Glomerular visceral epithelial cell (primary cell): ENCODE measurements around the gene CTAG2.
"Not testable (repeated sequence)": the region's sequence is repeated elsewhere in the genome, so short reads cannot be mapped to it uniquely, and the experiment has no call there.

Experiments used
- DNase-seq: peaks from one replicate; pipeline ENCODE4 v3.0.0-alpha.2; 2016; ENCODE audit errors: extremely low spot score

CTAG2 gene

DNA sequence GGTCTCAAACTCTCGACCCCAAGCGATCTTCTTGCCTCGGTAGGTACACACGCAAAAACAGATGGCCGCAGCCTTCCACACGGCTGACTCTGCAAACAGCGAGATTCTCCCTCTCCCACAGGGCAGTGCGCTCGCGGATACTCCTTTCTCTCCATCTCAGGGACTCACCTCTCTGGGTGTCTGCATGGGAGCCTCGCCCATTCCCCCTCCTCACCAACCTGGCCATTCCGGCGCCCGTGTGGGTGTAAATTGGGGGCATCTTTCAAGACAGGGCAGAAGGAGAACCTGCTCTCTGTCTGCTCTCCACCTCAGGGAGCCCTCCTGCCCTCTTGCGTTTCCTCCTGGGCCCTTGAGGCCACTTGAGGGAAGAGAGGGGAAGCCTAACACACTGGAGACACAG is 4.4 kb downstream of the CTAG2 start:
- no peak for DNase-seq

DNA sequence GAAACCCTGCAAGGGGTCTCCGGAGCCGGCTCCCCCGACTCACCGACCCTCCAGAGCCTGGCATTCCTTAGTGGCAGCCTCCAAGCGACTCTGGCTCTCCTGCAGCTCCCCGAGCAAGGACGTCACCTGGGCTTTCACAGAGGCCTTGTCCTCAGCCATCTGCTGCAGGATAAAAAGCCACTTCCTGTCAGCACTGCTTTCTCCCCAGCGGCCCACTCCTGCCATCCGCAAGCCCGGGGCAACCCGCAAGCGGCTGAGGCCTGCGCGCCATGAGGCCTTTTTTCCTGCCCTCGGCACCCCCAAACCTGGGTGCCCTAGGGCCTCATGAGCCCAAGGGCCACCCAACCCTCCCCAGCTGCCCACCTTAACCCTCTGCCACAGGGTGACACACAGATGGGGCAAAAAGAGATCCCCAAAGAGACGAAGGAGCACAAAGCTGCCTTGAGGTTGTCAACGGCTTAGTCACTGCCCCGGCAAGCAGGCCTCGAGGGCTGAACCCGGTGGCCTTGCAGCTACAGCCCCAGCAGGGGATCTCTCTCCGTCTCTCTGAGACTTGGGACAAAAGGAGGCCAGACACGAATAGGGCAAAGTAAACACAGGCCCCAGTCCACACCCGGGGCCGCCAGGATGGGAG is 7.5 kb downstream of the CTAG2 start:
- DNase-seq = not testable (repeated sequence)

DNA sequence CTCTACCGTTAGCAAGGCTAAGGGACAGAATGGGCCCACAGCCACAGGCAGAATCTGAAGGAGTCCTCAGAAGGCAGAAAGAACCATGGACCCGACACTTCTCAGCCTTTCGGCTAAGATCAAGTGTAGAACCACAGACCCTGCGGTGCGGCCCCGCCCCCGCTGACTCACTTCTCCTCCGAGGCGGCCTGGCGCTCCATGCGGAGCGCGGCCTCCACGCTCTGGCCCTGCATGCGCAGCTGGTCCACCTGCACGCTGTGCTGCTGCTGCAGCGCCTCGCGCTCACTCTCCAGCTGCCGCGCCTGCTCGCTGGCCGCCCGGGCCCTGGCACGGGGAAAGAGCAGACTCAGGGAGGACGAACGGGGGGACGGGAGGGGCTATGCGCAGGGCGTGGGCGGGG is 9.7 kb downstream of the CTAG2 start:
- DNase-seq = not testable (repeated sequence)

DNA sequence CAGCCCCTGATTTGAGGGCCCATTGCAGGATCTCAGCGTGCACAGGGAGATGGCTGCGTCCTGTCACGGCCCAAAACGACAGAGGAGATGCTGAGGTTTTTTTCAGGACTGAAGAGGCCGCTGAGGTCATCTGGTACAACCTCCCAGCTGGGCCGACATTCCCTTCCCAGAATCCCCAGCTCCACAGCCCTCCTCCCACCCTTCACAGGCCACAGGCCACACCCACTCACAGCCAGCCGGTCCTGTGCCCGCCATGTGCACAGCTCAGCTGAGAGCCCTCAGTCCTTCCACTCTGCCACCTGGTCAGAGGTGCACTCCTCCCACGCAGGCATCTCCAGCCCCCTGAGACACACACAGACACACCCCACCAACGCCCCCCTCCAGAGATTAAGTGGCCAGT is 11.6 kb downstream of the CTAG2 start:
- DNase-seq = not testable (repeated sequence)

DNA sequence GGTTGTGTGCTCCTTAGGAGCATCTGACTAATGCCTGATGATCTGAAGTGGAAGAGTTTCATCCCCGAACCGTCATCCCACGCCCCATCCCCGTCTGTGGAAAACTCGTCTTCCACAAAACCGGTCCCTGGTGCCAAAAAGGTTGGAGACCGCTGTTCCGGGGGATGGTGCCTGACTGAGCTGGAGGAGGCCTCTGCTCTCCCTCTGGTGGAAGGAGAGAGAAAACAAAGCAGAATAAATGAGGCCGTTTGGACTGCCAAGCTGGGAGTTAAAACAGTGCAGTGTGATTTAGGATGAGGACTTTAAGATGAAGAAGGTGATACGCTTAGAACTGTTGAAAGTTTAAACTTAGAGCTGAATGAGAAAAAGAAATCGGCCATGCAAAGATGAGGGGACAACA is 19.7 kb downstream of the CTAG2 start:
- DNase-seq = not testable (repeated sequence)

DNA sequence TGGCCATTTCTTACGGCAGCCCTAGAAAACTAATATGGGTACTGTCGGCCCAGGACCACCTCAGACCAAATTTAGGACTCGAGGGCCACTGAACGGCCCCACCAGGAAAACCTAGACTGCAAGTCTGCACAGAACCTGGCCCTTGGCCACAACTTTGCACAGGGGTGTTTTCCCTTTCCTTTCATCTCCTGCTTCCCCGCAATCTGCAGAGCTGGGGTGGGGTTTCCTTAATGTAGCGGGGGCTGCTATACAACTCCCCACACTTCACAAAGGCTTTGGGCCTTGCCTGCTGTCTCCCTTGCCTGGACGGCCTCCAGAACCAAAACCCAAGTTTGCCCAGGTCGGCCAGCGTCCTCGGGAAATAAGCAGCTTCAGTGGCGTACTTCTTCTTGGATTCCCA is 22.4 kb downstream of the CTAG2 start:
- DNase-seq = not testable (repeated sequence)

DNA sequence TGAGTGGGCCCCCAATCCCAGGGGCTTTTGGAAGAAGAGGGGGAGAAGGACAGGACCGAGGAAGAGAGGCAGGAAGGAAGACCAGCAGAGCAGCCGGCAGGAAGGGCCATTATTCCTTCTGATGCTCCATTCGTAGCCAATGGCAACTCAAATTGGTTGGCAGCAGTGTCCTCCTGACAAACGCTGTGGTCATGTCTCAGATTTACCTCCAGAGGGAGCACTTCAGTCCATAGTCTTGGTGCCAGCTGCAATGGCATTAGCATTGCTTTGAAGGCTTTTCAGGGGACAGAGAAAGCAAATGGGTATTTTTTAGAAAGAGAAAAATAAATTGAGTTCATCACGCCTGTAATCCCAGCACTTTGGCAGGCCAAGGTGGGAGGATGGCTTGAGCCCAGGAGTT is 24.4 kb downstream of the CTAG2 start:
- not testable (repeated sequence) for DNase-seq

DNA sequence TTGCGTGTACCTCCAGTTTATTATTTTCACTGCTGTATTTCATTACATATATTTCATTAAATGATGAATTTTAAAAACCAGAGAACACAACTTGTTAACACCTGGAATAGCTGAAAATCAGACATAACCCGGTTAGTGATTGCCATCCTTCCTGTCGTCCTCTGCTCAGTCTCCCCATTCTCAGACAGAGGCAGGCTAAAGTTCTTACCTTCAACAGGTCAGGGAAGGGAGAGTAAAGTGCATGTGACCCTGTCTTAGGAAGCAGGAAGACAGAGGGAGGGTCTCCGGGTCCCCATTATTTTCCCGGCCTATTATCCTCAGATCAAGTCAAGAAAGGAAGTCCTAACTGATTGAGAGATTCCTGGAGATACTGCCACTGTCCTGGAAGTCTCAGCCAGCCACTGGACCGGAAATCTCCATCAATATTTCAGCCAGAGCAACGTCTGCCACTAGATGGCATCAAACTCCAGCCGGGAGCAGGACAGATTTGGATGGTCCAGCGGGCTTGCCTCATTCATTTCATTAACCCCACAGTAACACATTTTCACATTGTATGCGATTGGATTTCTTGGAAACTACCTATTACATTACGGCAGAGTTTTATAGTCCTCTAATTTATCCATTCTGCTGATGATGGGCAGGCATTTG is 32.5 kb downstream of the CTAG2 start:
- not testable (repeated sequence) for DNase-seq

DNA sequence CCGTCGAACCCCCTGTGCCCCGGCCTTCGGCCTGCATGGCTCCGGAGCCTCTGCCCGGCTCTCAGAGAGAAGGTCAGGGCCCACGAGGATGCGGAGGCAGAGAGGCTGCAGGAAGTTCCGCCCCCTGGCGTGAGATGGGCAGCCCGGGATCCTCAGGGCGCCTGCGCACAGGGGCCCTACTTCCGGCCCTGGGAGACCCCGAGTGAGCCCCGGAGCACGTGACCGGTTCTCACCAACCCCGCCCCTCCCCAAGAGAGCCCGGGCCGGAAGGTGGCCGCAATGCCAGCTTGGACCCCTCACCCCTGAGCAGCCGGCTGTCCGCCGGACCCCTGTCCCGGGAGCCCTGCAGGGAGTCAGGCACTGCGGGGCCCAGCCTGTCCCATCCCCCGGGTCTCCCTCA is 34.2 kb downstream of the CTAG2 start, which contains the start of gene CTAG1B:
CTAG1B (minus strand) TSS at position 101 of the 400 bp plus-strand sequence; CDS start at position 37, 64 bp downstream.
- not testable (repeated sequence) for DNase-seq

DNA sequence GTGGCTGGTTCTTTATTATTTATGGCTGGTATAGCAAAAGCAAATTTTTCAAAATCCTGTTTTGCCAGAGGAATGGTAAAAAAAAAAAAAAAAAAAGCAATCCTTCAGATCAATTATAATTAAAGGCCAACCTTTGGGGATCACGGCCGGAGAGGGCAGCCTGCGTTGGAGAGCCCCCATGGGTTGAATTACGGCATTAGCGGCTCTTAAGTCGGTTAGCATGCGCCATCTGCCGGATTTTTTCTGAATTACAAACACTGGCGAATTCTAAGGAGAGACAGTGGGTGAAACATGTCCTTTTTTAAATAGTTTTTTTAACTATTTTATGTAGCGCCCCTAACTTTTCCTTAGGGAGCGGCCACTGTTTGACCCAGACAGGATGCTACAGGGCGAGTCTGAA is 39.8 kb downstream of the CTAG2 start:
- DNase-seq = not testable (repeated sequence)

DNA sequence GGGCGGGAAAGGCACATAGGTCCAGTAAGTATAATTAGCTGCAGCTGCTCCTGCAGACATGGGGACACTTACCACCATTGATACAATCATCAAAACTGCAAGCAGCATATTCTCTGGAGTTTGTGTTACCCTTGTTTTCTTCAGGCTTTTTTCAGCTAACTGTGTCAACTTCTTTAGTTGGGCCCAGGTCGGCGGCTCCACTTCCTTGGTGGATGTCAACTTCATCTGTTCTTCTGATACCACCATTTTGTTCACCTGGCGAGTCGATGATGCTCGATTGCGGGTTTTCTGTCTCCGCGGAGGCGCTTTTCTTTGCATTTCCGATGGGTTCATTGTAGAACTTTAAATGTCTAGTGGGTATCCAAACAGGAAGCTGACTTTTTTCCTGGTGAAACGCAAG is 42.2 kb downstream of the CTAG2 start:
- not testable (repeated sequence) for DNase-seq

DNA sequence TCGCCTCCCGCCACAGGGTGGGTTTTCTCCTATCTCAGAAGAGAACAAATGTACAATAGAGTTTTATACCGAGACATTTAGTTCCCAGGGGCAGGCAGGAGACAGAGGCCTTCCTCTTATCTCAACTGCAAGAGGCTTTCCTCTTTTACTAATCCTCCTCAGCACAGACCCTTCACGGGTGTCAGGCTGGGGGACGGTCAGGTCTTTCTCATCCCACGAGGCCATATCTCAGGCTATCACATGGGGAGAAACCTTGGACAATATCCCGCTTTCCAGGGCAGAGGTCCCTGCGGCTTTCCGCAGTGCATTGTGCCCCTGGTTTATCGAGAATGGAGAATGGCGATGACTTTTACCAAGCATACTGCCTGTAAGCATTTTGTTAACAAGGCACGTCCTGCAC is 44.6 kb downstream of the CTAG2 start:
- not testable (repeated sequence) for DNase-seq

DNA sequence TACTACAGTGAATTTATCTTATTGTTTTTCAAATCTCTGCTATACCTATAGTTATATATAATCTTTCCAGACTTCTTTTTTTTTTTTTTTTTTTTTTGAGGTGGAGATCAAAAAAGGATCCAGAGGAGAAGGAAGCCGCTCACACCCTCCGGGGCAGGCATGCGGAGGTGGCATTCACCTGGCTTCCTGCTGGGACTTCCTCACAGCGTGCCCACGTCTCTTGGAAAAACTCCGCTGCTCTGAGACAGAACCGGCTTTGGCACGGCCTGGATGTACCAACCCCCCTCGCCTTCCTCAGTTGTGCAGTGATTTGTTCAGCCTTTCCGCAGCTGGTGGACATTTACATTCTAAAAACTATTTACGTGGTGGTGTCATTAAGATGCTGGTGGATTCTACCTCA is 45.4 kb downstream of the CTAG2 start:
- DNase-seq = not testable (repeated sequence)

DNA sequence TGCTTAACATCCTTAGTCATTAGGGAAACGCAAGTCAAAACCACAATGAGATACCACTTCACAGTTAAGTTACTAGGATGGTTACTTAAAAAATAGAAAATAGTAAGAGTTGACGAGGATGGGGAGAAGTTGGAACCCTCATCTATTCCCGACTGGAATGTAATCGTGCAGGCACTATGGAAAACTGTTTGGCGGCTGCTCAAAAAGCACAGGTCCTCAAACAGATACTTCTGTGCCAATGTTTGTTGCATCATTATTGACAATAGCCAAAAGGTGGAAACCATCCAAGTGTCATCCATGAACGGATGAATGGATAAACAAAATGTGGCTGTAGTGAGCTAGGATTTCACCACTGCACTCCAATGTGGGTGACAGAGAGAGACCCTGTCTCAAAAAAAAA is 46.0 kb downstream of the CTAG2 start:
- DNase-seq = no peak

DNA sequence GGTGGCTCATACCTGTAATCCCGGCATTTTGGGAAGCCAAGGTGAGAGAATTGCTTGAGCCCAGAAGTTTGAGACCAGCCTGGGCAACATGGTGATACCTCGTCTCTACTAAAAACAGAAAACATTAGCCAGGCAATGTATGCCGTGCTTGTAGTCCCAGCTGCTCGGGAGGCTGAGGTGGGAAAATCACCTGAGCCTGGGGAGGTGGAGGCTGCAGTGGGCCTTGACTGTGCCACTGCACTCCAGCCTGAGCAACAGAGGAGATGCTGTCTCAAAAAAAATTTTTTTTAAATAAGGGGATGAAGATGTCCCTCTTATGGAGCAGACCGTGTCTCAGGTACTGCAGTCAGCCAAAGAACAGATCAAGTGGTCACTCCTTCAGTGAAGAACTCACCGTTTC is 47.8 kb downstream of the CTAG2 start:
- no peak for DNase-seq

DNA sequence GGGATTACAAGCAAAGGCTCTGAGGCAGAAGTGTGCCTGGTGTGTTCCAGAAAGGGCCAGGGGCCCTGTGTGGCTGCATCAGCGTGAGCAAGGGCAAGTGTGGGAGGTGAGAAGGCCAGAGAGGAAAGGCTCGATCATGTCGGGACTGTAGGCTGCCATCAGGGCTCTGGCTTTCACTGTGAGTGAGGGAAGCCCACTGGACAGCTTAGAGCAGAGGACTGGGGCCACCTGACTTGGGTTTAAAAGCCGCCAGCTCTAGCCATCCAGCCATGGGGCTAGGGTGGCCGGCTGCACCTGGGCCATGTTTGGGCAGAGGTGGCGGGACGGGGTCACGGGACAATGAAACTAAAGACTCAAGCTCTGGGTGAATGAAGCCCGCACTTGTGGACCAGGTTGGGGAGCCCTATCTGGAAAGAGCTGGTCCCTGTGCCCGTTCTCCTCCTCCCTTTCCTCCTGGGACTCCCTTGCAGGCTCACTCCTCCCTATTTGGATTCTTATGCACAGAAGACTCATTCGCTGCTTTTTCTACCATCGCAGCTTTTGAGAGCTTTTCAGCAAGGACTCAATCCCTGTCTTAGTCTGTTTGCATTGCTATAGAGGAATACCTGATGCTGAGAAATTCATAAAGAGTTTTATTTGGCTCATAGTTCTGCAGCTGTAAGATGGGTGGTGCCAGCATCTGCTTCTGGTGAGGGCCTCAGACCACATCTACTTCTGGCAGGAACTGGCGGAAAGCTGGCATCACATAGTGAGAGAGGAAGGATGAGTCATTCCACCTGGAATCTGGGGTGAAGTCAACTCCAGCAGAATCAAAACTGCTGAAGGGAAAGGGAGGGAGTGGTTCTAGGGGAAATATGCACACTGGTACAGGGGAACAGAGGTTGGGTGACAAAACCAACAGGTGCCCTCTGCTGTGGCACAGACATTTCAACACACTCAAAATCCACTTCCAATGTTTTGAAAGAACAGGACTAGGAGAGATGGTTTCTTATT is 49.6 kb downstream of the CTAG2 start:
- DNase-seq = peak; percentile 79

DNA sequence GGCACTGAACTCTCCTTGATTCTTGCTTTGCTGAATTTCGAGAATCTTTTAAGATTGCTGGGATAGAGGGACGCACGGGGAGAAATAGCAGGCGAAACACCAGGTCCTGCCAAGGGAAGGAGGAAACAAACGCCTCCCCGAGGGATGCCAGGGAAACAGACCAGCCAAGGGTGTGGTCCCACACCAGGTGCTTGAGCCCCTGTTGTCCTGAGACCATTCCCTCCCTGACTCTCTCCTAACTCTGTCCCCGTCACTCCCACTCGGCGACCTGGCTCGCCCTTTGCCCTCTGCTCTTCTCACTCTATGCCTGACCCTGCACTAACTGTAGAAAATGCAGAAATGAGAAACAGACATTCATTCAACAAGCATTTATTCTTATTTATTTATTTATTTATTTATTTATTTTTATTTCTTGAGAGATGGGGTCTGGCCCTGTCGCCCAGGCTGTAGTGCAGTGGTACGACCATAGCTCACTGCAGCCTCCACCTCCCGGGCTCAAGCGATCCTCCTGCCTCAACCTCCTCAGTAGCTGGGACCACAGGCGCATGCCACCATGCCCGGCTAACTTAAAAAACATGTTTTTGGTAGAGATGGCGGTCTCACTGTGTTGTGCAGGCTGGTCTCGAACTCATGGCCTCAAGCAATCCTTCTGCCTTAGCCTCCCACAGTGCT is 50.5 kb downstream of the CTAG2 start:
- DNase-seq = no peak

DNA sequence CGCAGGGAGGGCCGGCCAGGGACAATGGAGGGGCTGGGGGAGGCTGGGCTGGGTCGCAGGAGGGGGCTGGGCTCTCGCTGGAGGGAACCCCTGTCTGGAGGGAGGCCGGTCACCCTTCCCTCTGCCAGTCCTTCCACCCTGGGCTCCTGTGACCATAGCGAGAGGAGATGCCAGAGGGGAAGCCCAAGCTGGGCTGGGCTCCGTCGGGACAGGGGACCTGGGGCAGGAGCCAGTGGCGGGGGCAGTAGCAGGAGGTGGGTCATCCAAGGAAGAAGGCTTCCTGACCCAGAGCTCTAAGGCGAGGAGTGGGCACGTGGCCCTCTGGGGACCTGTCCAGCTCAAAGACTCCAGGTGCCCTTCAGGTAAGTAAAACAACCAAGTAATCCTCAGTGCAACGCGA is 51.2 kb downstream of the CTAG2 start:
- DNase-seq = no peak
